Endometrial microvascular endothelial cells (primary cell): ENCODE data around the gene ZDHHC11. TPM values are rescaled to one million over a fixed set of nuclear protein-coding genes. Genes with fewer than 3 reads are reported as not detected.
"Not testable (repeated sequence)": the region's sequence is repeated elsewhere in the genome, so short reads cannot be mapped to it uniquely, and the experiment has no call there.

ENCODE experiments used
- in situ Hi-C: cut with HindIII; loops from 2 replicates; pipeline ENCODE4 v1.10.0; 2017; ENCODE audit warnings: low sequenced_read_pairs, low pct_unique_long_range_greater_than_20kb; ENCODE audit errors: inconsistent ontology term
- total RNA-seq: library from RNA; depleted of rRNA; stranded (reverse); fragments of >200 nt; gene quantifications from one replicate; pipeline ENCODE4 v1.2.3, GENCODE V29; 2015; ENCODE audit errors: inconsistent ontology term

Gene ZDHHC11
- total RNA-seq, 1 donor from 2014 or later = not detected

- in situ Hi-C loops = not testable (repeated sequence)
Observed at GRCh38 chr5:784428-785177, 66.2 kb downstream of the ZDHHC11 start, which contains the start of gene ZDHHC11B. Gene ZDHHC11B, minus strand, starts transcription at chr5:784729. Its CDS starts 17,810 bp downstream, at chr5:766919.

DNA sequence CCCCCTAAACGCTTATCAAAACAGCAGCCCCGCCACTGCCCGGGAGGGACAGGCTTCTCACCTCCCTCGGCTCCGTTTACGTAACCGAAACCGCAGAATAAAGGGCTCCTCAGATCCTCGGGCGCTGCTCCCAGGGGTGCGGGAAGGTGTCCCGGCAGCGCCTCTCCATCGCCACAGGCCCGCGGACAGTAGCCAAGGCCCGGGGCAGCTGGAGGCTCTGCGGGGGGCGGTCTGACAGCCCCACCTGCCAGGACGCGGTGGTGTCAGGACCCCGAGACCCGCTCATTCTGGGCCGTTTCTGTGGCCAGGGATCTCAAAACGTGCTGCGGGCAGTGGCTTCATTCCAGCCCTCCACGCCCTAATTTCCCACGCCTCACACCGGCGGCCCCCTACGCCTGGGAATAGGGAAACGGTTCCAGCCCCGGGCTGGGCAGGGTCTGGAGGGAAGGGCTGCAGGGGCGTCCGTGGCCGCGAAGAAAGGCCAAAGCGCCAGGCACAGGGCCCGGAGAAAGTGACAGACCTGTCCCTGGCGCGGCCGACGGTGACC is 66.8 kb downstream of the ZDHHC11 start:
- in situ Hi-C loops = not testable (repeated sequence)

- in situ Hi-C loops = not testable (repeated sequence)
Observed at GRCh38 chr5:783049-783802, 67.6 kb downstream of the ZDHHC11 start.

DNA sequence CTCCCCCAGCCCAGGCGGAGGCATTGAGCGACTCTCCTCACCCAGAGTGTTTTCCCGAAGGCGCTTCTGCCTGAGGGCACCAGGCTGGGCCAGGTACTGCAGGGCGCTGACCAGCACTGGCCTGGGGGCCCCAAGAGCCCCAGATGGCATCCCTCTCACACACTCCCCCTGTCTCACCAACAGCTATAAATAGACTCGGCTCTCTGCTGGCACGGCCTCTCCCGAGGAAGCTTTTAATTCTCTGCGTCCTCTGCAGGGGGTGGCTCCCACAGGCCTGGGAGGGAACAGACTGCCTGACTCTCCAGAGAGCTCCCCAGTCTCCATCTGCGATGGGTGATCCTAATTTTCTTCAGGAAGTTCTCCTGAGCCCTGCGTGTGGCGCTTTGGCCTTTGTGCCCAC is 68.4 kb downstream of the ZDHHC11 start:
- in situ Hi-C loops = not testable (repeated sequence)

DNA sequence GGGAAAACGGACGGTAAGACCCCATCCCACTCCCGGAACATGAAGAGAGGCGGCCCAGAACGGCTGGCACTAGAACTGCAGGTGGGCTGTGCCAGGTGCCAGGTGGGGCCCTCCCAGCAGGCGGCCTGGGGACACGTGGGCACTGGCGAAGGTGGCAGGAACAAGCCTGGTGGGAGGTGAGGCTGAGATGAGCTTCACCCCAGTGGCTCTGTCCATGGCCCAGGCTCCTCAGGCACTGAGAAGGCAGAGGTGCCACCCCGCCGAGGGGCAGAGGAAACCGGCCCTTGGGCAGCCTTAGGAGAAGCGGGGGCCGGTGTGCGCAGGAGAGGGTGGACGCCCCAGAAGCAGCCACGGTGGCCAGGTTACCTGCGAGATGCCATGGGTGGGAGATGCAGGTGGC is 70.2 kb downstream of the ZDHHC11 start:
- in situ Hi-C loops = not testable (repeated sequence)

DNA sequence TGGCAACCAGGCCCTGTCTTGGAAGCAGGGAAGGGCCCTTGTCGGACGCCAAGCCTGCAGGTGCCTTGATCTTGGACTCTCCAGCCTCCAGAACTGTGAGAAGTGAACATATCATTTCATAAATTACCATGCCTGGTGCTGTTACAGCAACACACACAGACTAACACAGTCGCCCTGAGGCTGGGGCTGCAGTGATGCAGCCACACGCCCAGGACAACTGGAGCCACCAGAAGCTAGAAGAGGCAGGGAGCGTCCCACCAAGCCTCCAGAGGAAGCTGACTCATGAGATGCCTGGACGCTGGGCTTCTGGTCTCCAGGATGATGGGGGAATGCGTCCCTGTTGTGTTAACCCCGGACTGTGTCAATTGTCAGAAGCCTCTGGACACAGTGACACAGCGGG is 71.8 kb downstream of the ZDHHC11 start:
- in situ Hi-C loops = not testable (repeated sequence)

- in situ Hi-C loops = not testable (repeated sequence)
Observed at GRCh38 chr5:778421-778820, 72.4 kb downstream of the ZDHHC11 start.

GRCh38 chr5:777756-778161 is 73.0 kb downstream of the ZDHHC11 start:
- in situ Hi-C loops = no loop called here

- in situ Hi-C loops = no loop called here
Observed at GRCh38 chr5:776862-777711, 73.7 kb downstream of the ZDHHC11 start.

DNA sequence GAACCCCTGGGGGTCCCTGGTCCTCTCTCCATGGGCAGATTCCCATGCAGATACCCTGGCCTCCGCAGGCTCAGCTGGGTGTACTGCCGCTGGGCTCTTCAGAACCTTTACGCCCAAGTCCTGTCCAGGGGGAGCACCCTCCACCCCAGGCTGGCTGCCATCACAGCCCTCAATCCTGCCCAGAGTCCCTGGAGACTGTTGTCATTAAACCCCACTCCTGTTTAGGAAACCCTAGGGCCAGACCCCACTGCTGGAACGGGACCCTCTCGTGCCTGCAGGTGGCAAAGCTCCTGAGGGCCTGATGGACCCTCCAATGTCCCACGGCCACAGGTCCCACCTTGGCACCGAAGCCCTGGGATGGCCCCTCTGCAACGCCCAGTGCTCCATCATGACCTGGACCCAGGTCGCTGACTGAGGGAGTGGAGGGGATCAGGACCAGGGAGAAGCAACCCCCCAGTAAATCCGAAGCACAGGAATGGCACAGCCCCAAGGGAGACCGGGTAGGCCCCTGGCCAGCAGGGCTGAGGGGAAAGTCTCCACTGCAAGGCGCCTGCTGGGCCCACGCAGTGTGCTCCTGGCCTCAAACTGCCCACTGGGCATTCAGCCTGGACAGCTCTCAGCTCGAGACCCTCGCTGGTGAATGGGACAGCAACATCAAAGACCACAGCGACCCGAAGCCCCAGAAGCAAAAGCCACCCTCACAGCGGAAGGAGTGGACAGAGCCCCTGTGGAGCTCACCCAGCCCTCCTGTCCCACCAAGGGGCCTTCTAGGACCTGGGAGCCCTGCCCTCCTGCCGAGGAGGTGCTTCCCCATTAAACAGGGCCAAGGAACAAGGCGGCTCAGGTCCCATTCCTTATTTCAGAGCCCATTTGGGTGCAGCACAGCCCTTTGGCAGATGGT is 74.6 kb downstream of the ZDHHC11 start:
- in situ Hi-C loops = no loop called here

DNA sequence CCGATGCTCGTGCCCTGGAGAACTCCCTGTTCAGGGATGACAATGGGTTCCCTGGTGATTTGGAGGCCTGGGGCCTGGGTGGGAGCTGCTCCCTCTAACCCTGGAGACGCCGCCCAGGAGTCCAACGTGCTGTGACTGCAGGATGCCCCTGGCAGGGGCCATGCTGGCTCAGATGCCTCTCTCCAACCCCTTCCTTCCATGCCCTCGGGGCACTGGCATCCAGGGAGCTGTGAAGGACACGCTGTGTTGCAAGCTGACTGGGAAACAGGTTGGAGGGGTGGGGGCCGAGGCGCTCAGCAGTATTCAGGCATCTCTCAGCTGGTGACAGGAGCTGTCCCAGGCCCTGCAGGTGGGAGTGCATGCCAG is 75.2 kb downstream of the ZDHHC11 start:
- in situ Hi-C loops = not testable (repeated sequence)

GRCh38 chr5:774854-775505 is 75.8 kb downstream of the ZDHHC11 start:
- in situ Hi-C loops = not testable (repeated sequence)

- in situ Hi-C loops = not testable (repeated sequence)
Observed at GRCh38 chr5:774304-774703, 76.5 kb downstream of the ZDHHC11 start.

DNA sequence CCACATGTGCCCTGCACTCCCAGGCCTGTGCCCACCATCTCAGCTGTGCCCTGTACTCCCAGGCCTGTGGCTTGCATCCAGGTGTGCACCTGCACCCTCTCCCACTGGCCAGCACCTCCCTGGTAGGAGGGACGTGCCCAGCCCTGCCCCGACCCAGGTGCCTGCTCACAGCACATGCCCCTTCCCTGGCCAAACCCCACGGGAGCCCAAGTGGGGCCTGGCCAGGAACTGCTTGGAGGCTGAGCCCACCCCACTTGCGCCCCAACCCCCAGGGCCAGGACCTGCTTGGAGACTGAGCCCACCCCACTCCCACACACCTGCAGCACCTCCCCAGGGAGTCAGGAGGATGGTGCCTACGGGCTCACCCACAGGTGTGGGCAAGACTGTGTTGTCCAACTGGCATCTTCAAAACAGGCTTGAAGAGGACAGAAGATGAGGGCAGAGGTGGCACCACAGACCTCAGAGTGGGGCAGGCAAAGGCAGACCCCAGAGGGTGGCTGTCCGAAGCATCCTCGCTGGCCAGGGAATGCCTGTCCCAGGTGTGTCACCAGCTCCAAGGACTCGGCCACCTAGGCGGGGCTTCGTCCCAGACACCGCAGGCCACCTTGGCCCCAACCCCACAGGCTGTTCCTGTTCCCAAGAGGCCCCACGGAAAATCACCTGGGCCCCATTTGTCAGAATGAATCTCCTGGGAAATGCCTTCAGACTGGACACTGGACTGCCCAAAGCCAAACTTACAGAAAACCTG is 77.1 kb downstream of the ZDHHC11 start:
- in situ Hi-C loops = no loop called here

DNA sequence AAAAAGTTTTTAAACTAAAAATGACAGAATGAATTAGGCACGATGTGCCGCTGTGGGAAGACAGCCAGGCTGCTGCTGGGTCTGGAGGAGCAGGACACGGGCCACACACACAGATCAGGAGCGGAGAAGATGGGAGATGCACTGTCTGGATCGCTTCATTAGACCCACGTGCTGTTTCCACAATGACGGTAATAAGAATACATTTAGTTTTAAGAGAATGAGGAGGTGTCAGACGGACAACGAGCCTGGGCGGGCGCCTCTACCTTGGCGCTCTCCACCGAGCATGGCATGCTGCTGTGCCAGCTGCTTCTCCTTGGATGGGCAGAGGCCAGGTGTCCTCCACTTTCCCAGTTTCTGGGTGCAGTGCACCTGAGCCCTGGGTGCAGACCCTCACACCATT is 77.9 kb downstream of the ZDHHC11 start:
- in situ Hi-C loops = not testable (repeated sequence)

GRCh38 chr5:772547-772890 is 78.3 kb downstream of the ZDHHC11 start:
- in situ Hi-C loops = not testable (repeated sequence)
